Stimulated activated CD4-positive, alpha-beta T cell treated with anti-CD3 and anti-CD28 coated beads, Interleukin-15, amount 100 ng/mL, for 1 hour (primary cell): ENCODE measurements around the gene PKNOX2.

Source experiments
- DNase-seq, 2 donors: peaks; one replicate each; pipeline ENCODE4 v3.0.0-alpha.2; 2020; ENCODE audit warnings: low read depth in 1 of 2, low spot score in 1 of 2

Gene PKNOX2

GRCh38 chr11:125401746-125402145 lies 237.2 kb downstream of the PKNOX2 start:
- no peak for DNase-seq

DNA sequence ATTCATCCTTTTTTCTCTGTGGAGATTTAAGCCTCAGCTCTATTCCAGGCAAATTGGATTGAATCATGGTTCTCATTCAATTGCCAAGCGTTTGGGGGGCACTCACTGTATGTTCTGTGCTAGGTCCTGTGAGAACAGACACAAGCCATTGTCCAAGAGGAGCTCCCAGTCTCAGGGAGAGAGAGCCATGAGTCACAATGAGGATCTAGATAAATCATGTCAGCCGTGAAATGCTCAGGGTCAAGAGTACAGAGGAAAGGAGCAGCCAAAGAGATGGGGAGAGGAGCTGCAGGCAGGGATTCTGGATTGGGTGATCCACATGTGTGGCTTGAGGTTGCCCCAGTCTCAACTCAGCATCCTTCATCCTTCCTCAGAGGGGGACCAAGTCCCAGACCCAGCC lies 237.9 kb downstream of the PKNOX2 start:
- DNase-seq: no peak

DNA sequence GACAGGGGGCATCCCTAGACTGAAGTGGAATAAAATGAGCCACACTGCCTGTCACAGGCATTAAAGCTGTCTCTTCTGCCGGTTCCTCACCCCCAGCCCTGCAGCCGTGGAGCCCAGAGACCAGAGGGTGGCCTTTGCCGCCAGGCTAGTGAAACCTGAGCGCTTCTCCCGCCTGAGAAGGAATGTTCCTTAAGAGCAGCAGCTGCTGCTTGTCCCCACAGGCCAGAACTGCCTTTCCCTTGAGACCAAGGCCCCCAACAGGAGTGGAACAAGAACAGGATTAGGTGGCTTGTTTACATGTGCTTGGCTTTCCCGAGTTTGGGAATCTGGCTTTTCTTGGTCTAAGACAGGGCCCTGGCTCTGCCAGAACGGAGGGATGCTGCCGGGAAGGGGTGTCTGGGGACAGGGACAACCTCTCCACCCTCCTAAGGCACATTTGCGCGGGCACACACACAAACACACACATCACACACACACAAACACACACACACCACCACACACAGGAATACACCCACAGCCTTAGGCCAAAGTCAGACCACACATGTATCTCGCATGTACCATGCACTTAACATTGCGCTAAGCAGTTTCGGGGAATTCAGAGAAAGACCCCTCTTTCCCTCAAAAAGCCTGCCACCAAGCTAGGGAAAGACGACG lies 239.7 kb downstream of the PKNOX2 start:
- DNase-seq: no peak

- peak; percentile 32 to 62 for DNase-seq
Measured at GRCh38 chr11:125404811-125405790, 240.6 kb downstream of the PKNOX2 start.

GRCh38 chr11:125407046-125407445 lies 242.5 kb downstream of the PKNOX2 start:
- no peak for DNase-seq

- DNase-seq: no peak
Measured at GRCh38 chr11:125408311-125408711, 243.8 kb downstream of the PKNOX2 start.

- no peak for DNase-seq
Measured at GRCh38 chr11:125410091-125410490, 245.5 kb downstream of the PKNOX2 start.

- no peak for DNase-seq
Measured at GRCh38 chr11:125412177-125412496, 247.6 kb downstream of the PKNOX2 start.

GRCh38 chr11:125412509-125412908 lies 248.0 kb downstream of the PKNOX2 start:
- no peak for DNase-seq

DNA sequence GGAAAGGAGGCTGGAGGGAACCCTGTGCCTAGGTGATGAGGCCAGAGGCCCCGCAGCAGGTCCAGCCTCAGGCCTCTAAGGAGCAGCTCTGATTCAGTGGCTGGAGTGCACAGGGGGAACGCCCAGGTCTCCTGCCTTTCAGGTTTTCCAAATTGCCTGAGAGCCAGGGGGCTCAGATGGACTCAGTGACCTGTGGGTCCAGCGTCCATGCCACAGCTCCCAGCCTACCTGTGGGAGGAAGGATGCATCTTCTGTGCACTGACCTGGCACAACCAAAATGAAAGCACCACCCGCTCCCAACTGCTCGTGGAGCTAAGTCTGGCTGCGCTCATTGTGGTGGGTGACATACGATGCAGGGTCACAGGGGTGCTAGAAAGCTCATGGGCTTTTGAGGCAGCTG lies 248.7 kb downstream of the PKNOX2 start:
- no peak for DNase-seq

GRCh38 chr11:125414121-125414520 lies 249.6 kb downstream of the PKNOX2 start:
- no peak for DNase-seq

GRCh38 chr11:125416981-125417935 lies 252.7 kb downstream of the PKNOX2 start:
- no peak for DNase-seq

GRCh38 chr11:125418396-125418795 lies 253.8 kb downstream of the PKNOX2 start:
- no peak for DNase-seq

DNA sequence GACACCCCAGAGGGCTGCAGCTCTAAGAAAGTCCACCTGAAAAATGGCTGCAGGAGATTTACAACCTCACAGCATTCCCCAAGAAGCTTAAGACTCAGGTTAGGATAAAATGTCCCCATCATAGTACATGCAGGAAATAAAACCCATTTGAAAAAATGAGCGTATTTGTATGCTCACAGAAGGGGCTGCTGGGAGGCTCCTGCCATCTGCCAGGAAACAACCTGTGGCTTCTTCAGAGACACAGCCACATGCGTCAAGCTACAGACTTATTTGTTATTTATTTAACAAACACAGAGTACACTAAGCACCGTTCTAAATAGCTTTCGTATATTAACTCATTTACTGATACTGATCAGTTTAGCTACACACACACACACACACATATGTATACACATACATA lies 258.1 kb downstream of the PKNOX2 start:
- DNase-seq: no peak

- DNase-seq: no peak
Measured at GRCh38 chr11:125423247-125423849, 258.8 kb downstream of the PKNOX2 start.

DNA sequence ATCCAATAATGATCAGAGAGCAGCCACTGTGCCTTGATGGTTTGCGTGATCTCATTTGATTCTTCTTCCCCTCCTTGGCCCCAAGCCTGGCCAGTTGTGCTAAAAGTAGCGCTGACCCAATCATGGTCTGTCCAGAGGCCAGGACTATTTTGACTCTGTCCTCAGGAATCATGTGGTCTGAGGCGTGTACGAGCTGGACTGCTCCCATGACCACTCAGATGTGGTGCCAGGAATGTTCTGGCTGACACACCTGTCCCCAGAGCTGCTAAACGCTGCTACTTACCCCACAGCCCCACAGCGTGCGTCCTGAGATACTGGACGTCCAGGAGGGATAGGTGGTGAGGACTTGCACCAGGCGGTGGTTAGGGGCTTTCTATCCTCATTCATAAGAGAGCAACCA lies 261.1 kb downstream of the PKNOX2 start:
- no peak for DNase-seq

DNA sequence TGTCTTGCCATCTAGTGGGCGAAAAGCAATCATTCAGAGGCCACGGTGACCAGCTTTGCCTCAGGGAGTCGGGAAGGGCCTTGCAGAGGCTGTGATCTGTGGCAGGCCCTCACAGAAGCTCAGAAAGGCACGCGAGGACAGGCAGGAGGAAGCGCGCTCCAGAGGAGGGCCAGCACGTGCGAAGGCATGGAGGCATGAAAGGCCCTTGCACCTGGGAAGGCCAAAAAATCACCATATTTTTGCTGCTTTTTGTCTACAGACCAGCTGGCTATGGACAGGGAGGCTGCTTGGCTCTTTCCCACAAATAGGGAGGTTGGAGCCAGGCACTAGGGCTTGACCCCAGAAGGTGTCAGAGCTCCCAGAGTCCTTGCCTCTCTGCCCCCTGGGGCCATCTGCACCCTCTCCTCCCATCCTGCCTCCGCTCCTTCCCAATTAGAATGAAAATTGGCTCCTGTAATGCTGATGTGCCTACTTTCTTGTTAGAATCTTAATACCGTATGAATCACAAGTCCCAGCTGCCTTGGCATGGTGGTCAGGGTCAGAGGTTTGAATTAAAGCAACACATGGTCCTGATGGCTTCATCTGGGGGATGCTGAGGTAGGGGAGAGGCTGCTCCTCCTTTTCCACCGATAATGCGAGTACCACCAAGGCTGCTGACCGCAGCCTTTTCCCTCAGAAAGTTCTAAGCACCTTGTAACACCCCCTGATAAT lies 262.4 kb downstream of the PKNOX2 start:
- DNase-seq: no peak

GRCh38 chr11:125428486-125429173 lies 264.1 kb downstream of the PKNOX2 start:
- DNase-seq: no peak

DNA sequence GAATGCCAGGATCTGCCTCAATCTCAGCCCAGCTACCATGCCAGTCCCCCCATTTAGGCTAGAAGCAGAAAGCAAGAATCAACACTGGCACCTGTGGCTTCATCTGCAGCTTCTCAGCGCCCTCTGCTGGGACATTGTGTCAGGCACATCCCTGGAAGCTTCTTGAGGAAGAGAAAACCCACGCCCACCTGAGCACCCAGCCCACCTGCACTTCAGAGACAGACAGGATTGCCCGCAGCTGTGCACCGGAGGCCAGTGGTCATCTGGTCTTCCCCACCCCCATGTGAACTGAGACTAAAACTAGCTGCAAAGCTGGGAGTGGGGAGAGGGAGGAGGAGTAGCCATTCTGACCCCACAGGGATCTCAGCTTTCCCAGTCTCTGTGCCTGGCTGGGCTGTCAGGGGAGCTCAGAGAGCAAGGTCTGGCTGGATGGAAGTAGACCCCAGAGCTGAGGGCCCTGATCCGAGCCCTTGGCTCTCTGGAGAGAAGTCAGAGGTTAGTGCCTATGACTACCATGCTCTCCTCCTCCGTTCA lies 264.7 kb downstream of the PKNOX2 start:
- DNase-seq: peak in 1 of 2 donors; percentile 14
